IMR-90 (cell line): ENCODE results near the gene PRELP. TPM values are rescaled to one million over a fixed set of nuclear protein-coding genes. Genes with fewer than 3 reads are reported as not detected.

ENCODE experiments used
- ATAC-seq: fragments of 200-7000 bp; cut with Tn5 transposase; 2 replicates; pipeline ENCODE4 v1.9.1; 2020; ENCODE audit warnings: low read depth, mild to moderate bottlenecking, moderate library complexity
- BruUV-seq: library from RNA; stranded (reverse); fragments of 400-500 nt; replicated peaks from 2 replicates; lab custom pipeline; 2021; lab: Mats Ljungman, UMichigan
- CTCF ChIA-PET: fragments of 300-600 bp; formaldehyde crosslinking; extraction: SDS; loops from one replicate; lab custom pipeline; 2021; ENCODE audit warnings: antibody characterized with exemption; lab: Yijun Ruan, JAX
- POLR2A ChIA-PET: fragments of 300-600 bp; sonication (Branson Sonifier 250); formaldehyde crosslinking; loops from one replicate; lab custom pipeline; 2022; ENCODE audit warnings: antibody characterized with exemption; ENCODE audit not compliant: unreplicated experiment; lab: Charles Lee
- DNase-seq: peaks from one replicate; pipeline ENCODE4 v3.0.0; 2013
- H2AFZ ChIP-seq: replicated peaks from 2 replicates; pipeline ENCODE3; 2013; ENCODE audit warnings: low read length, mild to moderate bottlenecking; ENCODE audit not compliant: poor library complexity
- H2AK5ac ChIP-seq: 2 replicates; pipeline ENCODE4 v1.6.1; 2013; ENCODE audit warnings: low read depth, low read length, inconsistent platforms
- H2AK9ac ChIP-seq: replicated peaks from 2 replicates; pipeline ENCODE3; 2013; ENCODE audit warnings: mild to moderate bottlenecking, low read depth, low read length, moderate library complexity; ENCODE audit not compliant: poor library complexity
- H2BK120ac ChIP-seq: 2 replicates; pipeline ENCODE4 v1.6.1; 2013; ENCODE audit warnings: low read depth, low read length, inconsistent platforms
- H2BK15ac ChIP-seq: 3 replicates; pipeline ENCODE4 v1.6.1; 2013; ENCODE audit warnings: low read depth, low read length, inconsistent platforms
- H2BK20ac ChIP-seq: 2 replicates; pipeline ENCODE4 v1.6.1; 2013; ENCODE audit warnings: low read depth, mild to moderate bottlenecking, inconsistent platforms, low read length, moderate library complexity
- H2BK5ac ChIP-seq: 2 replicates; pipeline ENCODE4 v1.6.1; 2013; ENCODE audit warnings: mild to moderate bottlenecking, low read depth, low read length, inconsistent platforms; ENCODE audit not compliant: poor library complexity, severe bottlenecking
- H3K14ac ChIP-seq: replicated peaks from 2 replicates; pipeline ENCODE4 v1.6.1; 2013; ENCODE audit warnings: low read depth, low read length, inconsistent platforms
- H3K18ac ChIP-seq: 2 replicates; pipeline ENCODE4 v1.6.1; 2013; ENCODE audit warnings: low read depth, low read length, control low read depth
- H3K23ac ChIP-seq: 2 replicates; pipeline ENCODE4 v1.6.1; 2013; ENCODE audit warnings: low read depth, low read length, inconsistent platforms
- H3K27ac ChIP-seq: 2 replicates; pipeline ENCODE4 v1.5.1; 2013; ENCODE audit warnings: mild to moderate bottlenecking, control low read depth, low read length; ENCODE audit not compliant: insufficient read depth
- H3K27me3 ChIP-seq: 2 replicates; pipeline ENCODE4 v1.6.1; 2013; ENCODE audit warnings: low read length; ENCODE audit not compliant: control insufficient read depth, insufficient read depth
- H3K36me3 ChIP-seq: 2 replicates; pipeline ENCODE4 v1.6.1; 2013; ENCODE audit warnings: low read length, mixed read lengths; ENCODE audit not compliant: control insufficient read depth, insufficient read depth
- H3K4ac ChIP-seq: 2 replicates; pipeline ENCODE4 v1.6.1; 2013; ENCODE audit warnings: low read depth, low read length, inconsistent platforms
- H3K4me1 ChIP-seq: 2 replicates; pipeline ENCODE4 v1.6.1; 2013; ENCODE audit warnings: low read length, mixed read lengths; ENCODE audit not compliant: control insufficient read depth, insufficient read depth
- H3K4me2 ChIP-seq: 2 replicates; pipeline ENCODE4 v1.6.1; 2013; ENCODE audit warnings: low read depth, mild to moderate bottlenecking, control low read depth, low read length, moderate library complexity
- H3K4me3 ChIP-seq: 2 replicates; pipeline ENCODE4 v1.5.1; 2013; ENCODE audit warnings: low read depth, mild to moderate bottlenecking, control low read depth, low read length, moderate library complexity; ENCODE audit not compliant: insufficient read depth
- H3K56ac ChIP-seq: 2 replicates; pipeline ENCODE4 v1.6.1; 2013; ENCODE audit warnings: low read length, inconsistent platforms; ENCODE audit not compliant: insufficient read depth; ENCODE audit errors: extremely low read depth
- H3K79me1 ChIP-seq, 2 experiments: 2 replicates each; pipeline ENCODE4 v1.6.1; 2013; ENCODE audit warnings: low read length in 2 of 2, inconsistent platforms in 1 of 2, low read depth in 1 of 2
- H3K9ac ChIP-seq: 2 replicates; pipeline ENCODE4 v1.6.1; 2013; ENCODE audit warnings: low read depth, low read length, control low read depth
- H3K9me1 ChIP-seq: 2 replicates; pipeline ENCODE4 v1.6.1; 2013; ENCODE audit warnings: low read length, inconsistent platforms; ENCODE audit not compliant: insufficient read depth
- H3K9me3 ChIP-seq: 2 replicates; pipeline ENCODE4 v1.6.1; 2013; ENCODE audit warnings: low read length; ENCODE audit not compliant: control insufficient read depth, insufficient read depth
- H4K20me1 ChIP-seq: 2 replicates; pipeline ENCODE4 v1.6.1; 2013; ENCODE audit warnings: low read length, inconsistent platforms; ENCODE audit not compliant: insufficient read depth
- H4K5ac ChIP-seq: 2 replicates; pipeline ENCODE4 v1.6.1; 2013; ENCODE audit warnings: mild to moderate bottlenecking, low read depth, low read length, control low read depth
- H4K8ac ChIP-seq, 2 experiments: 2 replicates each; pipeline ENCODE4 v1.6.1; 2013; ENCODE audit warnings: low read depth in 2 of 2, low read length in 2 of 2, control low read depth in 1 of 2, inconsistent platforms in 1 of 2
- H4K91ac ChIP-seq: 2 replicates; pipeline ENCODE4 v1.6.1; 2013; ENCODE audit warnings: low read depth, low read length, inconsistent platforms; ENCODE audit not compliant: insufficient read depth
- USF2 ChIP-seq: fragments of 150-350 bp; IDR thresholded peaks from 2 replicates; pipeline ENCODE4 v1.6.1; 2017; ENCODE audit warnings: mild to moderate bottlenecking, antibody characterized with exemption, low read length, low read depth
- WGBS, 2 experiments: methylation state at CpG; one replicate each; pipeline versions ENCODE4 v1.1.5 to v1.1.7; 2013; ENCODE audit warnings: missing lambda C conversion rate in 2 of 2; ENCODE audit not compliant: insufficient read length in 1 of 2; ENCODE audit errors: extremely low coverage in 2 of 2; 5-methylcytosine and 5-hydroxymethylcytosine counted together
- dilution Hi-C: fragments of 300-500 bp; cut with HindIII; formaldehyde crosslinking; loops from one replicate; pipeline ENCODE4 v1.14.3; 2018; ENCODE audit warnings: low sequenced_read_pairs; ENCODE audit not compliant: unreplicated experiment
- in situ Hi-C: fragments of 300-500 bp; cut with MboI; formaldehyde crosslinking; loops from 3 replicates; pipeline ENCODE4 v1.14.3; 2019; ENCODE audit warnings: low sequenced_read_pairs, inconsistent platforms, mixed read lengths
- intact Hi-C: fragments of 100-400 bp; cut with micrococcal nuclease; formaldehyde crosslinking; loops from 2 replicates; pipeline ENCODE4 v1.10.0; 2022
- polyA plus RNA-seq, 3 experiments: library from polyadenylated mRNA; depleted of rRNA; stranded (reverse); fragments of >200 nt; gene quantifications; 2 replicates each; pipeline ENCODE4 v1.2.3, GENCODE V29; 2012; ENCODE audit warnings: low replicate concordance in 1 of 3
- total RNA-seq: library from RNA; depleted of rRNA; stranded (reverse); fragments of >200 nt; gene quantifications from 2 replicates; pipeline ENCODE4 v1.2.3, GENCODE V29; 2012

PRELP gene
- total and polyA plus RNA-seq, 2 of the 4 experiments (the other 2 are of a cell fraction), result 0.56 TPM; not detected in 1

GRCh38 chr1:203426366-203426765 is 49.2 kb upstream of the PRELP start:
- Histone ChIP-seq H3K9me3 (no peaks in the 10 kb centered on the region), H3K4me2 (no peak overlapping the region), H2BK15ac (peak overlapping the region; percentile 15; the same call in 1 of the 3 replicates)

More at GRCh38 chr1:203426366-203426765, 49.2 kb upstream of the PRELP start:
- Histone ChIP-seq H3K4me1 (peaks cover 11% of the 10 kb centered on the region; the same call in 1 of the 2 replicates), H3K4ac (peak overlapping the region; percentile 68; the same call in 1 of the 2 replicates), H4K5ac (peak overlapping the region; percentile 30; the same call in 1 of the 2 replicates), H4K8ac (peak overlapping the region in 1 of 2 experiments; percentile 19; a peak in 1 of 4 replicates), H3K18ac (peak overlapping the region; percentile 31; the same call in 1 of the 2 replicates), H3K36me3 (no peaks in the 10 kb centered on the region), H3K23ac (0 out of 2 replicates have a peak overlapping the region, but pooled peaks have one; percentile 12), H2BK120ac (peak overlapping the region; percentile 66; the same call in 1 of the 2 replicates), H4K91ac (no peak overlapping the region), H4K20me1 (peaks cover 7% of the 10 kb centered on the region), H2BK20ac (peak overlapping the region; percentile 39; the same call in 1 of the 2 replicates), H3K56ac (no peak overlapping the region), H3K9me1 (peaks cover 4% of the 10 kb centered on the region; the same call in 1 of the 2 replicates), H3K9ac (no peak overlapping the region), H2AFZ (no peak overlapping the region), H2AK9ac (no peak overlapping the region), H2BK5ac (no peak overlapping the region), H3K27ac (no peak overlapping the region; the same call in 1 of the 2 replicates), H3K14ac (peak overlapping the region; percentile 44; the same call in 1 of the 2 replicates), H2AK5ac (0 out of 2 replicates have a peak overlapping the region, but pooled peaks have one; percentile 5), H3K27me3 (peaks cover 54% of the 10 kb centered on the region), H3K4me3 (no peak overlapping the region), H3K79me1 (no peaks in the 10 kb centered on the region)
- no peak for ATAC-seq
- intact Hi-C loops (no loop called here), in situ Hi-C loops (no loop called here), dilution Hi-C loops (no loop called here)
- ChIA-PET CTCF (no interaction called here), POLR2A (no interaction called here)
- no peak for DNase-seq
- WGBS, 2 experiments, result 80% methylated on average over 2 of the region's 5 CpGs; no CpG with 5 or more reads in 1 of the 2 experiments
- no peak for TF ChIP-seq USF2
- BruUV-seq, result no TSS peak
